PC-9 (cell line): ENCODE data around the gene PCDHGA6. TPM values are rescaled to one million over a fixed set of nuclear protein-coding genes. Genes with fewer than 3 reads are reported as not detected.
"Not testable (repeated sequence)": the region's sequence is repeated elsewhere in the genome, so short reads cannot be mapped to it uniquely, and the experiment has no call there.

Experiments
- BruUV-seq: library from RNA; stranded (reverse); fragments of 400-500 nt; replicated peaks from 2 replicates; lab custom pipeline; 2021; lab: Mats Ljungman, UMichigan
- CTCF ChIA-PET: fragments of 300-600 bp; sonication (Branson Sonifier 250); formaldehyde crosslinking; loops from one replicate; lab custom pipeline; 2022; ENCODE audit warnings: antibody characterized with exemption; lab: Charles Lee
- POLR2A ChIA-PET: fragments of 300-600 bp; sonication (Branson Sonifier 250); formaldehyde crosslinking; loops from one replicate; lab custom pipeline; 2022; ENCODE audit warnings: antibody characterized with exemption; ENCODE audit not compliant: unreplicated experiment; lab: Charles Lee
- DNase-seq, 2 experiments: peaks; one replicate each; pipeline versions ENCODE4 v3.0.0 to v3.0.0-alpha.2; 2015 to 2022; ENCODE audit warnings: mixed read lengths in 1 of 2
- H2AFZ ChIP-seq: fragments of 200-600 bp; sonication (generic); 2 replicates; pipeline ENCODE4 v1.8.1; 2017; ENCODE audit warnings: antibody characterized with exemption
- H3F3A ChIP-seq: fragments of 200-600 bp; sonication (generic); 2 replicates; pipeline ENCODE4 v1.8.1; 2017; ENCODE audit warnings: antibody characterized with exemption, mild to moderate bottlenecking, low read depth; ENCODE audit not compliant: insufficient read depth
- H3K27ac ChIP-seq: fragments of 200-600 bp; sonication (generic); 2 replicates; pipeline ENCODE4 v1.6.1; 2016; ENCODE audit warnings: mixed run types
- H3K27me3 ChIP-seq: fragments of 200-600 bp; sonication (generic); 2 replicates; pipeline ENCODE4 v1.6.1; 2016; ENCODE audit warnings: low read depth, mixed run types; ENCODE audit not compliant: insufficient read depth
- H3K36me3 ChIP-seq: fragments of 200-600 bp; sonication (generic); 2 replicates; pipeline ENCODE4 v1.6.1; 2016; ENCODE audit warnings: low read depth, mixed run types
- H3K4me1 ChIP-seq: fragments of 200-600 bp; sonication (generic); replicated peaks from 2 replicates; pipeline ENCODE4 v1.6.1; 2016; ENCODE audit warnings: mixed run types; ENCODE audit not compliant: insufficient read depth
- H3K4me2 ChIP-seq: fragments of 200-600 bp; sonication (generic); 2 replicates; pipeline ENCODE4 v1.6.1; 2017; ENCODE audit warnings: mixed run types
- H3K4me3 ChIP-seq: fragments of 200-600 bp; sonication (generic); 2 replicates; pipeline ENCODE4 v1.6.1; 2016; ENCODE audit warnings: mixed run types
- H3K79me2 ChIP-seq: fragments of 200-600 bp; sonication (generic); 2 replicates; pipeline ENCODE4 v1.6.1; 2017; ENCODE audit warnings: low read depth, mixed run types
- H3K9me2 ChIP-seq: fragments of 200-600 bp; sonication (generic); 2 replicates; pipeline ENCODE4 v1.8.1; 2017; ENCODE audit warnings: mild to moderate bottlenecking; ENCODE audit not compliant: insufficient read depth
- H3K9me3 ChIP-seq: fragments of 200-600 bp; sonication (generic); 2 replicates; pipeline ENCODE4 v1.8.1; 2016; ENCODE audit warnings: low read depth; ENCODE audit not compliant: insufficient read depth
- H4K20me1 ChIP-seq: fragments of 200-600 bp; sonication (generic); 2 replicates; pipeline ENCODE4 v1.8.1; 2017; ENCODE audit not compliant: insufficient read depth
- CTCF ChIP-seq: fragments of 200-600 bp; sonication (generic); conservative IDR thresholded peaks from 2 replicates; pipeline ENCODE4 v1.6.1; 2017; ENCODE audit warnings: mixed run types, antibody characterized with exemption, mild to moderate bottlenecking, moderate library complexity
- EZH2 ChIP-seq: fragments of 200-600 bp; sonication (generic); IDR thresholded peaks from 2 replicates; pipeline ENCODE4 v1.8.0; 2017; ENCODE audit warnings: antibody characterized with exemption, low read depth
- intact Hi-C: fragments of 100-400 bp; cut with micrococcal nuclease; formaldehyde crosslinking; loops from one replicate; pipeline ENCODE4 v1.10.0; 2022; ENCODE audit not compliant: unreplicated experiment
- total RNA-seq: library from RNA; stranded (reverse); gene quantifications from 2 replicates; pipeline ENCODE4 v1.2.3, GENCODE V29; 2021

PCDHGA6 gene
- total RNA-seq, 1 experiment from 2014 or later: 0.17 TPM

- POLR2A ChIA-PET: no interaction called here
- Histone ChIP-seq H3K36me3 (no peaks in the 10 kb centered on the region), H3K4me2 (no peak within 1 kb of the TSS), H3K4me3 (no peak within 1 kb of the TSS), H3F3A (no peaks in the 10 kb centered on the region), H2AFZ (no peak within 1 kb of the TSS), H3K9me3 (peaks cover 4% of the 10 kb centered on the region; the same call in 1 of the 2 replicates), H3K27me3 (no peaks in the 10 kb centered on the region), H3K4me1 (no peaks in the 10 kb centered on the region), H3K79me2 (no peaks in the 10 kb centered on the region), H3K9me2 (no peaks in the 10 kb centered on the region), H3K27ac (no peak within 1 kb of the TSS), H4K20me1 (no peaks in the 10 kb centered on the region)
- no TSS peak for BruUV-seq
- CTCF ChIA-PET: no interaction called here
- TF ChIP-seq EZH2 (no peak), CTCF (peak; percentile 52)
- no peak for DNase-seq
- intact Hi-C loops: no loop called here
Observed at GRCh38 chr5:141343242-141343952, 30.3 kb upstream of the PCDHGA6 start, which contains the start of gene PCDHGA3. PCDHGA3 (plus strand) TSS chr5:141343829; CDS start chr5:141344034, 205 bp downstream.

GRCh38 chr5:141343953-141344463 is 29.7 kb upstream of the PCDHGA6 start:
- Histone ChIP-seq H3K4me3 (no peak overlapping the region), H3K4me2 (no peak overlapping the region), H4K20me1 (no peaks in the 10 kb centered on the region), H3F3A (no peaks in the 10 kb centered on the region), H2AFZ (no peak overlapping the region), H3K9me3 (peaks cover 4% of the 10 kb centered on the region; the same call in 1 of the 2 replicates), H3K9me2 (no peaks in the 10 kb centered on the region), H3K27me3 (no peaks in the 10 kb centered on the region), H3K36me3 (no peaks in the 10 kb centered on the region), H3K27ac (no peak overlapping the region), H3K79me2 (no peaks in the 10 kb centered on the region), H3K4me1 (no peaks in the 10 kb centered on the region)
- POLR2A ChIA-PET: no interaction called here
- BruUV-seq: no TSS peak
- intact Hi-C loops: no loop called here
- CTCF ChIA-PET: no interaction called here
- no peak for TF ChIP-seq EZH2
- TF ChIP-seq CTCF: peak; percentile 29; the same call in 1 of the 2 replicates
- DNase-seq: no peak

- POLR2A ChIA-PET: no interaction called here
- DNase-seq: no peak
Observed at GRCh38 chr5:141345327-141345726, 28.4 kb upstream of the PCDHGA6 start.

GRCh38 chr5:141346017-141346416 is 27.7 kb upstream of the PCDHGA6 start:
- H3K36me3 ChIP-seq, H3K4me2 ChIP-seq, H3K27me3 ChIP-seq, BruUV-seq, H3K9me2 ChIP-seq, DNase-seq, H3K4me1 ChIP-seq, CTCF ChIA-PET, H3K79me2 ChIP-seq, intact Hi-C loops, H3K4me3 ChIP-seq, H4K20me1 ChIP-seq, H3K27ac ChIP-seq, H3K9me3 ChIP-seq, H3F3A ChIP-seq, H2AFZ ChIP-seq: not testable (repeated sequence)
- POLR2A ChIA-PET: interaction anchor here (0.6 kb wide), 1 partner anchor 175 kb away, joined by 4 read pairs; no protein-coding TSS in a partner anchor

More at GRCh38 chr5:141345327-141345726, 28.4 kb upstream of the PCDHGA6 start:
- H3K9me3 ChIP-seq: peaks cover 4% of the 10 kb centered on the region; the same call in 1 of the 2 replicates
- no peaks in the 10 kb centered on the region for H3K27me3 ChIP-seq
- no peak overlapping the region for H3K27ac ChIP-seq
- no peaks in the 10 kb centered on the region for H3K36me3 ChIP-seq
- CTCF ChIA-PET: no interaction called here
- TF ChIP-seq CTCF (no peak), EZH2 (no peak)
- no peaks in the 10 kb centered on the region for H3F3A ChIP-seq
- no peak overlapping the region for H3K4me3 ChIP-seq
- H3K4me1 ChIP-seq: no peaks in the 10 kb centered on the region
- H3K4me2 ChIP-seq: no peak overlapping the region
- no peaks in the 10 kb centered on the region for H4K20me1 ChIP-seq
- no peaks in the 10 kb centered on the region for H3K79me2 ChIP-seq
- BruUV-seq: no TSS peak
- H3K9me2 ChIP-seq: no peaks in the 10 kb centered on the region
- intact Hi-C loops: no loop called here
- H2AFZ ChIP-seq: no peak overlapping the region
